Medulla oblongata (tissue), 1 donor: ENCODE measurements around the gene PMPCB.

Source experiments
- DNase-seq: peaks from one replicate; pipeline ENCODE4 v3.0.0-alpha.2; 2015; ENCODE audit errors: extremely low spot score

The PMPCB gene

GRCh38 chr7:103325744-103326143 is 28.5 kb downstream of the PMPCB start:
- DNase-seq, result no peak

GRCh38 chr7:103336761-103337160 is 39.5 kb downstream of the PMPCB start:
- no peak for DNase-seq

GRCh38 chr7:103338864-103339263 is 41.6 kb downstream of the PMPCB start:
- DNase-seq, result no peak

GRCh38 chr7:103341466-103341865 is 44.2 kb downstream of the PMPCB start:
- DNase-seq, result no peak

DNA sequence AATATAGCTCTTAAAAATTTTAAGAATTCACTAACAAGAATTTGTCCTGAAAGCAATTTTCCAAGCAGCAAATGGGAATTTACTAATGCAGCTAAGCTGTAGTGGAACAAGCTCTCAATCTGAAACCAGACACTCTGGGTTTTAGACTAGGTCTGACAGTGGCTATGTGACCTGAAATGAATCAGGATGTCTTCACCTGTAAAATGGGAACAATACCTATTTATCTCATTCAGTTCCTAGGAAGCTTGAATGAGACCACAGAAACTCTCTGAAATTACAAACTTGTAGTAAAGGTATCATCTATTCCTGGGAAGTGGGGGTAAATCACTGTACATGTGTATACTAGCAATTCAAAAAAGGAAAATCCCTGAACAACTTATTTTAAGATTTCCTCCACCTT is 46.1 kb downstream of the PMPCB start:
- no peak for DNase-seq

DNA sequence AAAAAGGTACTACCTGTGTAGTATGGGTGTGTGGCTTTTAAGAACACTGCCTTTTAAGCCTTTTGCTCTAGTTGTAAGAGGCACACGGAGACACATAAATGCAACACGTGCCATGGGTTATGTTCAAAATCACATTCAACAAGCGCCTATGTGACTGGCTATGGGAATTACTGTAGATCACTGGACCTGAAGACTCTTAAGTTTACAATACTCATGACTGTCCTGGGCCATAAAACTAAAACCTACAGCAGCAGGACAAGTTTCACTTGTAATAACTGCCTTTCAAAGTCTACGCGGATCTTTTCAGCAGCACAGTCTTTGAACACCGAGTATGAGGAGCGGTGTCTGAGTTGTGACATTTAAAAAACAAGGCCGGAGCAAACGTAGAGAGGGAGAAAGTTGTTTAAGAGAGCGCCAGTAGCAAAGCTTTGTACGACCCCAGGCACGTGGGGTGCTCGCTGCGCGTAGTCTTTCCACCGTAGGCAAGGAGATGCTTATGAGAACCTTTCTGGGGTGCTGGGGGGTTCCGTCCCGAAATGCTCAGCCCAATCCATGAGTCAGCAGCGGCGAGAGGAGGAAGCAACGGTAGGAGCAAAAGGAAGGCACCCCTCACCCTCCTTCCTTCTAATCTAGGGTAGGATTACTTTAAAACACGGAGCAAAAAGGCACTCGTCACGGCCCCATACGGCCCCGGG is 46.7 kb downstream of the PMPCB start:
- peak; percentile 14 for DNase-seq

- peak; percentile 95 for DNase-seq
These were observed 47.4 kb downstream of the PMPCB start, which contains the start of gene DNAJC2 for GRCh38 chr7:103344453-103345149. Gene DNAJC2 (minus strand): TSS chr7:103344767. CDS start chr7:103344622, 145 bp downstream.

DNA sequence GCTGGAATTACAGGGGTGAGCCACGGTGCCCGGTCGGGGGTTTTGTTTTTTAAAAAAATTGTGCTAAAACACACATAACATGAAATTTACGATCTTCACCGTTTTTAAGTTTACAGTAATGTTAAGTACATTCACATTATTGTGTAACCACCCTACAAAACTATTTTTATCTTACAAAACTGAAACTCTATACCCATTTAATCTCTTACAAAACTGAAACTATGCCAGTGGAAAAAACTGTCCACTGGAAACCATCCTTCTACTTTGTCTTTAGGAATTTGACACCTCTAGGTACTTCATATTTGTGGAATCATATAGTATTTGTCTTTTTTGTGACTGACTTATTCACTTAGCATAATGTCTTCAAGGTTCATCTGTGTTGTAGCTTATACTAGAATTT is 49.2 kb downstream of the PMPCB start:
- DNase-seq, result no peak

GRCh38 chr7:103347507-103348267 is 50.5 kb downstream of the PMPCB start, which contains the start of gene PSMC2:
Gene PSMC2 (plus strand): TSS chr7:103347643. CDS start chr7:103347712, 69 bp downstream.
- peak; percentile 94 for DNase-seq

GRCh38 chr7:103348452-103348851 is 51.2 kb downstream of the PMPCB start:
- no peak for DNase-seq

DNA sequence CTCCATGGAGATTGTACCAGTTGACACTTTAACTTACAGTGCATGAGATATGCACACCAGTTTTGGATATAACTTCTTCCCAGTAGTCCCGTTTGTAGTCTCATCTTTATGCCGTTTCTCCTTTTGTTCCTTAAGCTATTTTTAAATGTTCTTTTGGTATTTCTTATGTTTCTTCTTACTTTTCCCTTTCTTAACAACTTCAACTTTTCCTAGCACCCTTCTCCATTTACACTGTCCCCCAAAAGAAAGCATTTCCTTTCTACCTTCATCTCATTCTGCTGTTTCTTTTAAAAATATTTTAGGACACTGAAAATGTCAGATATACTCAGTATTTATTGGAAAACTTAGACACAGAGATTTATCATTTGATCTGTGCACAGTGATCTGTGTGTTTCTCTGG is 51.7 kb downstream of the PMPCB start:
- DNase-seq, result no peak

- DNase-seq, result no peak
These were observed 52.6 kb downstream of the PMPCB start for GRCh38 chr7:103349805-103350204.
